ENCODE data around the gene CD180.

DNA sequence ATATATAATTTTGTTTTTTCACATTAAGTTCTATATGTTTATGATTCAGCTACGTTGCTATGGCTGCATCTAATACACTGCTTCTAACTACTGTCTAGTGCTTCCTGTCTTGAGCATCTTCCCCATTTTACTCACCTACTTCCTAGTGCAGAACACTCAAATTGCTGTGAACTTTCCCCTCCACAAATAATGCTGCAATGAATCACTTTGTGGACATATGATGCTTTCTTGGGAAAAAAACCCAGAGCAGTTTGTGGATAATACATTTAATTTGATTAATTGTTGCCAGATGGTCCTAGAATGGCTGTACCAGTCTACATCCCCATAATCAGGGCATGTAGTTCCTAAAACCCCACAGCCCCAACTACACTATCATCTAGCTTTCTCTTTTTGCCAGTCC is 18.5 kb downstream of the CD180 start:
- TF ChIP-seq TAF1 (IDR thresholded peaks at IDR 0.05; ENCODE audit: borderline replicate concordance, insufficient read depth, low read length) (no peak), POLR2AphosphoS5 (IDR thresholded peaks at IDR 0.05; ENCODE audit: low read depth, low read length) (no peak), SIN3A (IDR thresholded peaks at IDR 0.05; ENCODE audit: borderline replicate concordance, insufficient read depth, low read length) (no peak), FOXP2 (optimal IDR thresholded peaks at IDR 0.05; ENCODE audit: borderline replicate concordance, extremely low read depth, extremely low read length, insufficient read depth) (no peak)
- TF ChIP-seq, protein P1, sequence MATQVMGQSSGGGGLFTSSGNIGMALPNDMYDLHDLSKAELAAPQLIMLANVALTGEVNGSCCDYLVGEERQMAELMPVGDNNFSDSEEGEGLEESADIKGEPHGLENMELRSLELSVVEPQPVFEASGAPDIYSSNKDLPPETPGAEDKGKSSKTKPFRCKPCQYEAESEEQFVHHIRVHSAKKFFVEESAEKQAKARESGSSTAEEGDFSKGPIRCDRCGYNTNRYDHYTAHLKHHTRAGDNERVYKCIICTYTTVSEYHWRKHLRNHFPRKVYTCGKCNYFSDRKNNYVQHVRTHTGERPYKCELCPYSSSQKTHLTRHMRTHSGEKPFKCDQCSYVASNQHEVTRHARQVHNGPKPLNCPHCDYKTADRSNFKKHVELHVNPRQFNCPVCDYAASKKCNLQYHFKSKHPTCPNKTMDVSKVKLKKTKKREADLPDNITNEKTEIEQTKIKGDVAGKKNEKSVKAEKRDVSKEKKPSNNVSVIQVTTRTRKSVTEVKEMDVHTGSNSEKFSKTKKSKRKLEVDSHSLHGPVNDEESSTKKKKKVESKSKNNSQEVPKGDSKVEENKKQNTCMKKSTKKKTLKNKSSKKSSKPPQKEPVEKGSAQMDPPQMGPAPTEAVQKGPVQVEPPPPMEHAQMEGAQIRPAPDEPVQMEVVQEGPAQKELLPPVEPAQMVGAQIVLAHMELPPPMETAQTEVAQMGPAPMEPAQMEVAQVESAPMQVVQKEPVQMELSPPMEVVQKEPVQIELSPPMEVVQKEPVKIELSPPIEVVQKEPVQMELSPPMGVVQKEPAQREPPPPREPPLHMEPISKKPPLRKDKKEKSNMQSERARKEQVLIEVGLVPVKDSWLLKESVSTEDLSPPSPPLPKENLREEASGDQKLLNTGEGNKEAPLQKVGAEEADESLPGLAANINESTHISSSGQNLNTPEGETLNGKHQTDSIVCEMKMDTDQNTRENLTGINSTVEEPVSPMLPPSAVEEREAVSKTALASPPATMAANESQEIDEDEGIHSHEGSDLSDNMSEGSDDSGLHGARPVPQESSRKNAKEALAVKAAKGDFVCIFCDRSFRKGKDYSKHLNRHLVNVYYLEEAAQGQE (IDR thresholded peaks at IDR 0.05; ENCODE audit: insufficient read depth in 1 of 2, low read depth in 2 of 2, low read length in 2 of 2), result no peak
